GM21576 (cell line): ENCODE measurements around the gene SARDH.

Experiments
- ATAC-seq: cut with Tn5 transposase; IDR thresholded peaks from one replicate; pipeline ENCODE4 v1.9.1; 2021; ENCODE audit warnings: mild to moderate bottlenecking, moderate library complexity; ENCODE audit not compliant: unreplicated experiment

The SARDH gene

GRCh38 chr9:133654736-133655657 is 83.2 kb downstream of the SARDH start:
- no peak for ATAC-seq

GRCh38 chr9:133653638-133654037 is 84.5 kb downstream of the SARDH start:
- no peak for ATAC-seq

DNA sequence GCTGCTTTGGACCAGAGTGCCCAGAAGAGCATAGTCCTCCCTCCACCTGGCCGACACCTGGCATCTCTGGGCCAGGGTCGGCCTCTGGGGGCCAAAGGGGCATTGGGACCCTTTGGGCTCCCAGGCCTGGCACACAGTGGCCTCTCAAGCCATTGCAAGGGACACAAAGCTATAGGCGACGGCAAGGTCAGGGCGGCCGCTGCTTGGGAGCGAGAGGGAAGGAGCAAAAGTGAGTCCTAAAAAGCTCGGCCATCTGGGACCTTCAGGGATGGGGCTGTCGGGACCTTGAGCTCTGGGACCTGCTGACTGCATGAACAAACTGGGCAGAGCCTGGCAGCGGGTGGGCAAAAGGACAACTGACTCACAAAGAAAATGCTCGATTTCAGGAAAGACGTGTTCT is 88.1 kb downstream of the SARDH start:
- no peak for ATAC-seq

DNA sequence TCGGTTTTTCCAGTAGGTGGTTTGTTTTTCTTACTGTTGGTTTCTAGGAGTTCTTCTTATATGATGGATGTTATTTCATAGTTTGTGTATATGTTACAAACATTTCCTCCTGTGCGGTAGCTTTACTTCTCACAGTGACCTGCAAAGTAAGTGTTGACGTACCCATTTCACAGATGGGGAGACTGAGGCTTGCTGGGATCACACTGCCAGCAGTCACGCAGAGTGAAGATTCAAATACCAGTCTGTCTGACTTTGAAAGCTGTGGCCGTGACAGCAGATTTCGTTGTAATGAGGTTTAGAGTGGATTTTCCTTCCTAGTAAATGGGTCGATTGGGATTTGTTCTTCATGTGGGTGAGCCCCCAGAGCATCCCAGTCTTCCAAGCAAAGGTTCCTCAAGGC is 89.0 kb downstream of the SARDH start:
- ATAC-seq = no peak

DNA sequence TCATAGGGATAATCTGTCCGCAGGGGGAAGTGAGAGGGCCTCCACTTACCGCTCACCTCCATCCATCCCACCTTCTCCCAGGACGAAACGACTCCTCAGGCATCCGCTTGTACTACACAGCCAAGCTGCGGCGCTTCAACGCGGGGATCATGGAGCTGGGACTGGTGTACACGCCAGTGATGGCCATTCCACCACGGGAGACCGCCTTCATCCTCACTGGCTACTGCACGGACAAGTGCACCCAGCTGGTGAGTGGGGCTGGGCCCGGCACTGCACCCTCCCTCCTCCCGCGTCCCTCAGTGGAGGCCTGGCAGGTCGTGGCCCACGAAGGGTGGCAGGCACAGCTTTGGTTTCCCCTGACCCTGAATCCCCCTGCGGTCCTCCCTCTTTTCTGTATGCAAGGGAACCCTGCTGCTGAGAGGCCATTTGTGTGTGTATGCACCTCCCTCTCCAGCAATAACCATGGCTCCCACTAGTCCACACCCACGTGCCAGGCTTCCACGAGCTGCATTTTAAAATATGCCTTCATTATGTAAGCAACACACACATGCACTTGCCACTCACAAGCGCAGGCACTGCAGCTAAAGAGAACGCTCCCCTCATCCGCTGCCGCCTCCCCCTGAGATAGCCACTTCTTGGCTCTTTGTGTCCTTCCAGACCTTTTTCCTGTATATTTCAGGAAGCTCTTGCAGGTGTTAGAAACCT is 90.2 kb downstream of the SARDH start:
- no peak for ATAC-seq

DNA sequence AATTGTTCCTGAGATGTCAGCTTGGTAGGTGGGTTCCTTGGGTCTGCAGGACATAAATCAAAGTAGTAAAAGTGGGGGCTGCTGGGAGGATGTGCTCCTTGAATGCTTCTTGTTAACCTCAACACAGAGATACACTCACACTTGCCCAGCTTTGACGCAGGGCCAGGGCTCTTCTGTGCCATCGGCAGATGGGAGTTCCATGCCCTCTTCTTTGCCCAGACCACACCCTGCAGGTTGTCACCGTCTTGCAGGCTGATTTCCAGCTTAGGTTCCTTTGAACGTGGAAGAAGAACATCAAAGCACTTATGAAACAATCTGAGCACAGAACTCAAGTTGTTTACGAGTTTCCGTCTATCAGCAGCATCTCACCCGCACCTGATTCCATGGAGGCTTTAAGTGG is 91.0 kb downstream of the SARDH start:
- no peak for ATAC-seq

- no peak for ATAC-seq
These were observed 93.0 kb downstream of the SARDH start for GRCh38 chr9:133645021-133645765.

DNA sequence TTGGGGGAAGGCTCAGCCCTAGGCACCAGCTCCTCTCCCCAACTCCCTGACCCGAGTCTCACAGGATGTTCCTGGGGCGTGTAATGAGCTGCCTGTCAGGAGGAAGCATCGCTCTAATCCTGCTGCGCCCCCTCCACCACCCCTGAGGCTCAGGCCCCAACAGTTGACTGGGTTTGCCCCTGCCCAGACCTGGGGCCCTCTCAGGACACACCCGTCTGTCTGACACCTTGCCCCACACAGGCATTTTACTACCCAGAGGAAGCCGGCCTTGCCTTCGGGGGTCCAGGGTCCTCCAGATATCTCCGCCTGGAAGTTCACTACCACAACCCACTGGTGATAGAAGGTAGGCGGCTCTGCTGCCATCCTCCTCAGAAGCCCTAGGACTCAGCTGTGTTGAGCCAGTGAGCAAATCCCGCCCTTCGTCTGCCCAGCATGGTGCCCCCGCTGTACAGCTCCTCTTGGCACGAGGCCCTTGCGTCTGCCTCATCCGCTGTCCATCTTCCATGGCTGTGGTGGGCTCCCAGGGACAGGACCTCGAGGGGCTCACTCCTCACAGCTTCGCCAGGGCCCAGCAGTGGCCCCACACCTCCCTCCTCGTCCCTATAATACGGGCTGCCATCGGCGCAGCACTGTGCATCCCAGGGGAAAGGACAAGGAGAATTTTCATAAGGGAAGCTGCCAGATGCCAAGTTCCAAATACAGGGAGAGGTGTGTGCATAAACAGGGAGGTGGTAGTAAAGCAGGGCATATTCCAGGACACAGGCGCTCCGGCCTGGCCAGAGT is 94.0 kb downstream of the SARDH start:
- ATAC-seq = no peak

DNA sequence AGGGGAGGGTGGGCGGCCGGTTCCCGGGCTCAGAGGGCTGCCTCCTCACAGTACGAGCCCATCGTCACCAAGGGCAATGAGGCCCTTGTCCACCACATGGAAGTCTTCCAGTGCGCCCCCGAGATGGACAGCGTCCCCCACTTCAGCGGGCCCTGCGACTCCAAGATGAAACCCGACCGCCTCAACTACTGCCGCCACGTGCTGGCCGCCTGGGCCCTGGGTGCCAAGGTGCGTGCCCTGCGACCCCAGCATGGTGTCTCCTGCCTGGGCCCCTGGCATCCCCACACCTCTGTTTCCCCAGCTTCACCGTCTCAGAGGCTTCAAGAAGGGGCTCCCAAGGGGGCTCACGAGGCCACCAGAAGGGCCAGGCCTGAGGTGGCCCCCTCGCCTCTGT is 94.8 kb downstream of the SARDH start:
- ATAC-seq = no peak

DNA sequence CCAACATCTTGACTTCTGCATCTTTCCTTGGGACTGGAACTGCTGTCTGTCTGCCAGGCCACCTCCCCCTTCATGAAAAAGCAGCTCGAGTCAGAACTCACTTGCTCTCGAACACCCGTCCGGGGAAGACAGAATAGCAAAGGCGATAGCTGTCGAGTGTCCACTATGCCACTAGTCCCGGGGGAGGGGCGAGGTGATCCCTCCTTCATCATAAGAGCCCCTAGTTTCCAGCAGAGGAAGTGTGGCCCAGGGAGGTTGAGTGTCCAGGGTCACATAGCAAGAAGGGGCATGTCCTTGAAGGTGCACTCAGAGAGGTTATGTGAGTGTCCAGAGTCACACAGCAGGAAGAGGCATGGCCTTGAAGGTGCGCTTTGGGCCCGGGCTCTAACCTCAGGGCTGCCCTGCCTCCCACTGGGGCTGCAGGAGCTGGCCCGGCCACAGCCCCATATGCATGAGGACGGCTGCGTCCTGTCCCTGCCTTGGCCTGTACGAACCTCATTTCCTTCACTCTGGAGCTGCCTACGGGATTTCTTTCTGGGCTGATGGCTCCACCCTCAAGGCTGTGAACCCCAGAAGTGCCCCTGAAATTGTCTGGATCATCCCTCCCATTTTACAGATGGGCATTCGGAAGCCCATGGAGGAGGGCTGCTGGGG is 95.3 kb downstream of the SARDH start:
- ATAC-seq = no peak

- no peak for ATAC-seq
These were observed 96.1 kb downstream of the SARDH start for GRCh38 chr9:133641861-133642595.

DNA sequence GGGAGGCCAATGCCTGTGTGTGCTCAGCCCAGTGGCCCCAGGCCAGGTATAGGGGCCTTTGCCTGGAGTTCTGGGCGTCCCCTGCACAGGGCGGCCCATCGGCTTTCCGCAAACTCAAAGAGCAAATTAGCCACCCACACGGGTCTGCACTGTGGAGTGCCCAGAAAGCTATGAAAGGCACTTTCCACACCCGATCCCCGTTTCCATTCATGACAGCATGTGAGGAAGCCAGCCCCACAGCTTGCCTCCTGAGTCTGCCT is 96.8 kb downstream of the SARDH start:
- ATAC-seq = no peak

GRCh38 chr9:133640580-133641395 is 97.4 kb downstream of the SARDH start:
- no peak for ATAC-seq

DNA sequence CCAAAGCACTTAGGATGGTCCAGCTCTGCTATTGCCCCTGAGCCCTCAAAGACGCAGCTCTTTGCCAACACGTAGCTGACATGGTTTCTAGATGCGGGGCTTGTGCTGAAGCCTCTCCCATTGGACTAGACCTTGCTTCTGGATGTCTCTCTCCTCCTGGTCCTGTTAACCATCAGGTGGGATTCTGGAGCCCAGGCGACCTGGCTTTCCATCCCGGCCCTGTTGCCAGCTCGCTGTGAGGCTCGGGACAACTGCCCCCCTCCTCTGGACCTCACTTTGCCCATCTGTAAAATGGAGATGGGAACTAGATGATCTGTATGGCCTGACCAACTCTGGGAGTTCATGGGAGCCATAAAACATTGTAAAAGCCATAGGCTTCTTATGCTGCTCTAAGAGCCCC is 98.0 kb downstream of the SARDH start:
- no peak for ATAC-seq

- ATAC-seq = no peak
These were observed 98.5 kb downstream of the SARDH start for GRCh38 chr9:133639613-133640012.

DNA sequence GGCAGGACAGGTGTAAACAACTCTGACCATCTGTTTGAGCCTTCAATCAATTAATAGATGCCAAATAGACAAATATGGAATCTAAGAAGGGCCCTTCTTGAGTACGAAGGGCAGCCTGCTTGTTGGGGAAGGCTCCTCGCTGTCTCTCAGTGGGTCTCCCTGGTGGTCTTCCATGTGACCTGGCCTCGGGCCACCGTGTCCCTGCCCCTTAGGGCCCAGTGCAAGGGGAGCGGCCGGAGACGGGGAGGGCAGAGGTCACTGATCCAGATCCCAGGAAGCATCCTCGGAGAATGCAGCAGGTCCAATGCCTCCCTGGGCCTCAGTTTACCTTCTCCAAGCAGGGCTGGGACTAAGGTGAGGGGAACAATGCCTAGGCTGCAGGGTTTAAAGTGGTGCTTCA is 99.4 kb downstream of the SARDH start:
- no peak for ATAC-seq

- no peak for ATAC-seq
These were observed 100.1 kb downstream of the SARDH start for GRCh38 chr9:133638076-133638475.

GRCh38 chr9:133637451-133638055 is 100.6 kb downstream of the SARDH start:
- ATAC-seq = no peak

DNA sequence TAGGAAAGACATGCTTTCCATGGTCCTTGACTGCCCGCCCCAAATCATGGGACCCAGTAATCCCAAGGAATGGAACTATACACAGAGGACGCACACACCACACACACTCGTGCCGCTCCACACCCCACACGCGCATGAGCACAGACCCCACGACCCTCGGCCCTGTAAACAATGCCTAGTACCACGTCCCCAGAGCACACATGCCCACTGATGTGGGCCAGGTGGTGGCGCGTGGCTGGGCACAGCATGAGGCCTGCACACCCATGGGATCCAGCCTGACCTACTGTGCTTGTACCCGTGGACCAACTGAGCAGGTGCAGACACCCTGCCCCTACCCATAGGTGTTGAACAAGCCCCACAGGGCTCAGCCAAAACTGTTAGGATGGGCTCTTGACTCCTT is 101.2 kb downstream of the SARDH start:
- ATAC-seq = no peak
